PC-3 (cell line): ENCODE results near the gene CLCC1. TPM values are rescaled to one million over a fixed set of nuclear protein-coding genes. Genes with fewer than 3 reads are reported as not detected.
"Not testable (repeated sequence)": the region's sequence is repeated elsewhere in the genome, so short reads cannot be mapped to it uniquely, and the experiment has no call there.

ENCODE experiments used
- ATAC-seq: fragments of 200-7000 bp; cut with Tn5 transposase; 2 replicates; pipeline ENCODE4 v1.9.1; 2020; ENCODE audit warnings: mild to moderate bottlenecking, moderate library complexity
- Bru-seq: library from RNA; stranded (reverse); fragments of 400-500 nt; gene quantifications from one replicate; lab custom pipeline; 2021; lab: Mats Ljungman, UMichigan
- BruChase-seq, 2 experiments: library from RNA; stranded (reverse); fragments of 400-500 nt; gene quantifications; one replicate each; lab custom pipeline; 2021; lab: Mats Ljungman, UMichigan
- BruUV-seq: library from RNA; stranded (reverse); fragments of 400-500 nt; replicated peaks from 2 replicates; lab custom pipeline; 2021; lab: Mats Ljungman, UMichigan
- CTCF ChIA-PET: fragments of 300-600 bp; sonication (Branson Sonifier 250); formaldehyde crosslinking; loops from one replicate; lab custom pipeline; 2022; ENCODE audit warnings: antibody characterized with exemption; lab: Charles Lee
- POLR2A ChIA-PET: fragments of 300-600 bp; sonication (Branson Sonifier 250); formaldehyde crosslinking; loops from one replicate; lab custom pipeline; 2022; ENCODE audit warnings: antibody characterized with exemption; ENCODE audit not compliant: unreplicated experiment; lab: Charles Lee
- DNase-seq: peaks from one replicate; pipeline ENCODE4 v3.0.0-alpha.2; 2015
- H2AFZ ChIP-seq: fragments of 300-600 bp; sonication (generic); 2 replicates; pipeline ENCODE4 v1.6.0; 2016; ENCODE audit warnings: antibody characterized with exemption, low read length
- H3F3A ChIP-seq: fragments of 300-600 bp; sonication (generic); one replicate; pipeline ENCODE4 v1.6.0; 2017; ENCODE audit warnings: antibody characterized with exemption, low read length, control low read depth, mild to moderate bottlenecking; ENCODE audit not compliant: unreplicated experiment
- H3K27ac ChIP-seq: fragments of 300-600 bp; sonication (generic); 2 replicates; pipeline ENCODE4 v1.5.1; 2016; ENCODE audit warnings: mild to moderate bottlenecking, low read length
- H3K27me3 ChIP-seq: fragments of 300-600 bp; sonication (generic); 2 replicates; pipeline ENCODE4 v1.6.1; 2016; ENCODE audit warnings: low read length, mixed read lengths
- H3K36me3 ChIP-seq: fragments of 300-600 bp; sonication (generic); 2 replicates; pipeline ENCODE4 v1.6.1; 2016; ENCODE audit warnings: low read depth, mixed run types, low read length, mixed read lengths
- H3K4me1 ChIP-seq: fragments of 300-600 bp; sonication (generic); 2 replicates; pipeline ENCODE4 v1.5.1; 2016; ENCODE audit warnings: low read length; ENCODE audit not compliant: insufficient read depth
- H3K4me2 ChIP-seq: fragments of 300-600 bp; sonication (generic); 2 replicates; pipeline ENCODE4 v1.6.0; 2016; ENCODE audit warnings: low read length
- H3K4me3 ChIP-seq: fragments of 300-600 bp; sonication (generic); 2 replicates; pipeline ENCODE4 v1.5.1; 2016; ENCODE audit warnings: mild to moderate bottlenecking, low read length, mixed read lengths
- H3K79me2 ChIP-seq: fragments of 300-600 bp; sonication (generic); 2 replicates; pipeline ENCODE4 v1.6.1; 2017; ENCODE audit warnings: low read length, mixed read lengths
- H3K9ac ChIP-seq: fragments of 300-600 bp; sonication (generic); 2 replicates; pipeline ENCODE4 v1.6.0; 2016; ENCODE audit warnings: mild to moderate bottlenecking, low read length
- H3K9me2 ChIP-seq: fragments of 300-600 bp; sonication (generic); replicated peaks from 2 replicates; pipeline ENCODE4 v1.6.1; 2016; ENCODE audit warnings: mixed run types, low read length, mixed read lengths
- H3K9me3 ChIP-seq: fragments of 300-600 bp; sonication (generic); 2 replicates; pipeline ENCODE4 v1.6.1; 2016; ENCODE audit warnings: low read length, mixed read lengths
- H4K20me1 ChIP-seq: fragments of 300-600 bp; sonication (generic); 2 replicates; pipeline ENCODE4 v1.6.1; 2016; ENCODE audit warnings: low read length, mixed read lengths
- EZH2 ChIP-seq: fragments of 300-600 bp; sonication (generic); IDR thresholded peaks from one replicate; pipeline ENCODE4 v1.6.1; 2017; ENCODE audit warnings: antibody characterized with exemption, mild to moderate bottlenecking, low read length; ENCODE audit not compliant: unreplicated experiment
- EZH2phosphoT487 ChIP-seq: fragments of 300-600 bp; sonication (generic); IDR thresholded peaks from 2 replicates; pipeline ENCODE4 v1.6.1; 2018; ENCODE audit warnings: mild to moderate bottlenecking, antibody characterized with exemption, low read length, borderline replicate concordance
- intact Hi-C: fragments of 100-400 bp; cut with micrococcal nuclease; formaldehyde crosslinking; loops from 2 replicates; pipeline ENCODE4 v1.9.0; 2023
- long read RNA-seq: library from polyadenylated mRNA; unstranded; transcript quantifications from one replicate; pipeline ENCODE4 v2.0.0, GENCODE V29; 2021; ENCODE audit not compliant: unreplicated experiment
- total RNA-seq: library from RNA; depleted of rRNA; stranded (reverse); fragments of >200 nt; gene quantifications from 2 replicates; pipeline ENCODE4 v1.2.3, GENCODE V29; 2014; rRNA removed
- TF ChIP-seq, protein P1 (sequence below): fragments of 300-600 bp; sonication (generic); conservative IDR thresholded peaks from 2 replicates; pipeline ENCODE4 v1.5.1; 2017; ENCODE audit warnings: antibody characterized with exemption, low read depth, mild to moderate bottlenecking, low read length

CLCC1 gene, protein sequence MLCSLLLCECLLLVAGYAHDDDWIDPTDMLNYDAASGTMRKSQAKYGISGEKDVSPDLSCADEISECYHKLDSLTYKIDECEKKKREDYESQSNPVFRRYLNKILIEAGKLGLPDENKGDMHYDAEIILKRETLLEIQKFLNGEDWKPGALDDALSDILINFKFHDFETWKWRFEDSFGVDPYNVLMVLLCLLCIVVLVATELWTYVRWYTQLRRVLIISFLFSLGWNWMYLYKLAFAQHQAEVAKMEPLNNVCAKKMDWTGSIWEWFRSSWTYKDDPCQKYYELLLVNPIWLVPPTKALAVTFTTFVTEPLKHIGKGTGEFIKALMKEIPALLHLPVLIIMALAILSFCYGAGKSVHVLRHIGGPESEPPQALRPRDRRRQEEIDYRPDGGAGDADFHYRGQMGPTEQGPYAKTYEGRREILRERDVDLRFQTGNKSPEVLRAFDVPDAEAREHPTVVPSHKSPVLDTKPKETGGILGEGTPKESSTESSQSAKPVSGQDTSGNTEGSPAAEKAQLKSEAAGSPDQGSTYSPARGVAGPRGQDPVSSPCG
- total RNA-seq (29.5 and 30.4 TPM in 2 replicates), Bru-seq, nascent RNA (percentile 90 among the genes with signal in this experiment), BruChase-seq, experiment 1, labeled RNA remaining after a 6-hour chase (percentile 94 among the genes with signal in this experiment), BruChase-seq, experiment 2, labeled RNA remaining after a 2-hour chase (percentile 93 among the genes with signal in this experiment)
- long read RNA-seq, full-length matches to known transcripts, result 16 of 77 reads
- long read RNA-seq, partial matches to known transcripts, result 12 of 77 reads
- long read RNA-seq, other reads (novel, unspliced or antisense), result 49 of 77 reads

- Histone ChIP-seq H2AFZ (peak within 1 kb of the TSS; percentile 95), H3K9ac (peak within 1 kb of the TSS; percentile 85), H3K79me2 (peaks cover 47% of the 10 kb centered on the region), H3K27me3 (no peaks in the 10 kb centered on the region), H3K4me2 (peak within 1 kb of the TSS; percentile 84), H3K9me3 (no peaks in the 10 kb centered on the region), H3K4me1 (peaks cover 6% of the 10 kb centered on the region; the same call in 1 of the 2 replicates), H3K36me3 (no peaks in the 10 kb centered on the region), H3K4me3 (peak within 1 kb of the TSS; percentile 78), H3F3A (no peaks in the 10 kb centered on the region), H3K27ac (peak within 1 kb of the TSS; percentile 77), H4K20me1 (no peaks in the 10 kb centered on the region), H3K9me2 (no peaks in the 10 kb centered on the region)
- peak; percentile 90 for TF ChIP-seq EZH2phosphoT487
- TF ChIP-seq, protein P1, sequence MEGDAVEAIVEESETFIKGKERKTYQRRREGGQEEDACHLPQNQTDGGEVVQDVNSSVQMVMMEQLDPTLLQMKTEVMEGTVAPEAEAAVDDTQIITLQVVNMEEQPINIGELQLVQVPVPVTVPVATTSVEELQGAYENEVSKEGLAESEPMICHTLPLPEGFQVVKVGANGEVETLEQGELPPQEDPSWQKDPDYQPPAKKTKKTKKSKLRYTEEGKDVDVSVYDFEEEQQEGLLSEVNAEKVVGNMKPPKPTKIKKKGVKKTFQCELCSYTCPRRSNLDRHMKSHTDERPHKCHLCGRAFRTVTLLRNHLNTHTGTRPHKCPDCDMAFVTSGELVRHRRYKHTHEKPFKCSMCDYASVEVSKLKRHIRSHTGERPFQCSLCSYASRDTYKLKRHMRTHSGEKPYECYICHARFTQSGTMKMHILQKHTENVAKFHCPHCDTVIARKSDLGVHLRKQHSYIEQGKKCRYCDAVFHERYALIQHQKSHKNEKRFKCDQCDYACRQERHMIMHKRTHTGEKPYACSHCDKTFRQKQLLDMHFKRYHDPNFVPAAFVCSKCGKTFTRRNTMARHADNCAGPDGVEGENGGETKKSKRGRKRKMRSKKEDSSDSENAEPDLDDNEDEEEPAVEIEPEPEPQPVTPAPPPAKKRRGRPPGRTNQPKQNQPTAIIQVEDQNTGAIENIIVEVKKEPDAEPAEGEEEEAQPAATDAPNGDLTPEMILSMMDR, result no peak
- DNase-seq, result peak; percentile 92
- ATAC-seq, result peak; percentile 94
- ChIA-PET POLR2A (interaction anchor here (0.5 kb wide), 1 partner anchor 137 kb away, joined by 5 read pairs; no protein-coding TSS in a partner anchor), CTCF (no interaction called here)
- BruUV-seq, result no TSS peak
- intact Hi-C loops, result loop anchor here (2.0 to 5.0 kb wide), 2 partner anchors 79 to 150 kb away; partner anchors contain the start of gene WDR47
Measured at GRCh38 chr1:108963052-108963686, at the start of gene CLCC1. Gene CLCC1, minus strand, starts transcription at chr1:108963484. Its CDS starts 13,047 bp downstream, at chr1:108950437.

- peaks cover 3% of the 10 kb centered on the region for H3K36me3 ChIP-seq
- CTCF ChIA-PET, result no interaction called here
- H3F3A ChIP-seq, result no peaks in the 10 kb centered on the region
- intact Hi-C loops, result no loop called here
- H3K4me1 ChIP-seq, result no peaks in the 10 kb centered on the region
- H3K4me3 ChIP-seq, result no peak overlapping the region
- ATAC-seq, result no peak
- no peaks in the 10 kb centered on the region for H4K20me1 ChIP-seq
- no peaks in the 10 kb centered on the region for H3K9me2 ChIP-seq
- DNase-seq, result no peak
- no peaks in the 10 kb centered on the region for H3K27me3 ChIP-seq
- no peaks in the 10 kb centered on the region for H3K79me2 ChIP-seq
- H2AFZ ChIP-seq, result no peak overlapping the region
- BruUV-seq, result no TSS peak
- no peak overlapping the region for H3K4me2 ChIP-seq
- no peaks in the 10 kb centered on the region for H3K9me3 ChIP-seq
- no peak overlapping the region for H3K9ac ChIP-seq
- no peak overlapping the region for H3K27ac ChIP-seq
- TF ChIP-seq, protein P1, result no peak
- no peak for TF ChIP-seq EZH2phosphoT487
- no peak for TF ChIP-seq EZH2
- POLR2A ChIA-PET, result no interaction called here
Measured at GRCh38 chr1:109011335-109011734, 48.1 kb upstream of the CLCC1 start.

GRCh38 chr1:108996622-108997021 lies 33.3 kb upstream of the CLCC1 start:
- CTCF ChIA-PET, H3K9ac ChIP-seq, H3K79me2 ChIP-seq, BruUV-seq, H3K4me1 ChIP-seq, H4K20me1 ChIP-seq, intact Hi-C loops, H3K27ac ChIP-seq, POLR2A ChIA-PET, H3K4me2 ChIP-seq, H3K9me2 ChIP-seq, H2AFZ ChIP-seq, H3F3A ChIP-seq, H3K9me3 ChIP-seq, H3K4me3 ChIP-seq, H3K27me3 ChIP-seq: not testable (repeated sequence)
- ATAC-seq, result peak; percentile 13; the same call in 1 of the 2 replicates
- peak; percentile 24 for DNase-seq
- peaks cover 22% of the 10 kb centered on the region for H3K36me3 ChIP-seq
